Breast epithelium (tissue), 3 donors: ENCODE data around the gene DUSP16.

ENCODE experiments used
- POLR2A ChIP-seq: fragments of 450-650 bp; IDR thresholded peaks from one replicate; pipeline ENCODE4 v1.6.1; 2016; ENCODE audit warnings: antibody characterized with exemption, mild to moderate bottlenecking, moderate library complexity
- TF ChIP-seq, protein P1 (sequence below), 3 donors: fragments of 450-650 bp; IDR thresholded peaks; one replicate each; pipeline ENCODE4 v1.5.1; 2016 to 2017; ENCODE audit warnings: antibody characterized with exemption in 3 of 3, mild to moderate bottlenecking in 3 of 3, moderate library complexity in 3 of 3

DNA sequence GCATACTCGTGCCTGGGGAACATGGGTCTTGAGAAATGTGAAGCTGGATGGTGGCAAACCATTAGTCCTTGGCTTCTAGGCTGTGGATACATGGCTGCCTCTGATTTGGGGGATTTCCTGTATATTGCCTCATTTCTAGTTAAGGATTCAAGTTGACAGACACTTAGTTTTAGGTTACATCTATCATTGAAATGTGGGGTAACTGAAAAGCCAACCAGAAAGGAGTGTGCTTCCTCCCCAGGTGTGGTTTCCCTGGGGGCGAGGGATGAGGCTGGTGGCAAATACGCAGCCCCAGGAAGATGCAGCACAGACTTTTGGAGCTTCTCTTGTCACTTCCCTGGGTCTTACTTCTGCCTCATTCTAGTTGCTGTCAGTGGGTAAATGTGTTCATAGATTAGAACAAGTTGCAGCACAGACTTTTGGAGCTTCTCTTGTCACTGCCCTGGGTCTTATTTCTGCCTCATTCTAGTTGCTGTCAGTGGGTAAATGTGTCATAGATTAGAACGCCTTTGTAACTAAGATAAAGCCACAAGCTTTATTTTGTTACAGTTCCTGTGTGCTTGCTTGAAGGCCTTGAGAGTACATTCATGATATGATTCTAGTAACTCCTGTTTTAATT lies 120.7 kb downstream of the DUSP16 start:
- TF ChIP-seq, protein P1, sequence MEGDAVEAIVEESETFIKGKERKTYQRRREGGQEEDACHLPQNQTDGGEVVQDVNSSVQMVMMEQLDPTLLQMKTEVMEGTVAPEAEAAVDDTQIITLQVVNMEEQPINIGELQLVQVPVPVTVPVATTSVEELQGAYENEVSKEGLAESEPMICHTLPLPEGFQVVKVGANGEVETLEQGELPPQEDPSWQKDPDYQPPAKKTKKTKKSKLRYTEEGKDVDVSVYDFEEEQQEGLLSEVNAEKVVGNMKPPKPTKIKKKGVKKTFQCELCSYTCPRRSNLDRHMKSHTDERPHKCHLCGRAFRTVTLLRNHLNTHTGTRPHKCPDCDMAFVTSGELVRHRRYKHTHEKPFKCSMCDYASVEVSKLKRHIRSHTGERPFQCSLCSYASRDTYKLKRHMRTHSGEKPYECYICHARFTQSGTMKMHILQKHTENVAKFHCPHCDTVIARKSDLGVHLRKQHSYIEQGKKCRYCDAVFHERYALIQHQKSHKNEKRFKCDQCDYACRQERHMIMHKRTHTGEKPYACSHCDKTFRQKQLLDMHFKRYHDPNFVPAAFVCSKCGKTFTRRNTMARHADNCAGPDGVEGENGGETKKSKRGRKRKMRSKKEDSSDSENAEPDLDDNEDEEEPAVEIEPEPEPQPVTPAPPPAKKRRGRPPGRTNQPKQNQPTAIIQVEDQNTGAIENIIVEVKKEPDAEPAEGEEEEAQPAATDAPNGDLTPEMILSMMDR (IDR thresholded peaks at IDR 0.05) = no peak
- no peak for TF ChIP-seq POLR2A
